ENCODE results near the gene ZNF665.

DNA sequence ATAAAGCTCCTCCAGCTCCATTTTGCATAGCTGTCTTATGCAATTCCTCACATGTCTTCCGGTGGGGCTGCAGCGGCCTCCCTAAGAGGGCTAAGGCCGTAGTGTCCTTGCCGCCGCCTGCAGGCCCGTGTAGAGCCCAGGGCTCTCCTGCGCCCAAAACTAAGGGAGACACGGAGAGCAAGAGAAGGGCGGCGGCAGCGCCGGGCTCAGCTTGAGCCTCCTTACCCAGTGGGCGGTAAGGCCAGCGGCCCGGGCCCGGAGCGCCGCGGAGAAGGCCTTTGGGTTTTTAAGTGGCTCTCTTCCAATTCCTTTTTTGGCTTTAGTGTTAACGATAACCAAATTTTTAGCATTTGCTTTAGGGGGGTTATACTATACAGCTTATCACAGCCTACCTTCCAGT lies 31.4 kb upstream of the ZNF665 start:
- TF ChIP-seq, protein P1, sequence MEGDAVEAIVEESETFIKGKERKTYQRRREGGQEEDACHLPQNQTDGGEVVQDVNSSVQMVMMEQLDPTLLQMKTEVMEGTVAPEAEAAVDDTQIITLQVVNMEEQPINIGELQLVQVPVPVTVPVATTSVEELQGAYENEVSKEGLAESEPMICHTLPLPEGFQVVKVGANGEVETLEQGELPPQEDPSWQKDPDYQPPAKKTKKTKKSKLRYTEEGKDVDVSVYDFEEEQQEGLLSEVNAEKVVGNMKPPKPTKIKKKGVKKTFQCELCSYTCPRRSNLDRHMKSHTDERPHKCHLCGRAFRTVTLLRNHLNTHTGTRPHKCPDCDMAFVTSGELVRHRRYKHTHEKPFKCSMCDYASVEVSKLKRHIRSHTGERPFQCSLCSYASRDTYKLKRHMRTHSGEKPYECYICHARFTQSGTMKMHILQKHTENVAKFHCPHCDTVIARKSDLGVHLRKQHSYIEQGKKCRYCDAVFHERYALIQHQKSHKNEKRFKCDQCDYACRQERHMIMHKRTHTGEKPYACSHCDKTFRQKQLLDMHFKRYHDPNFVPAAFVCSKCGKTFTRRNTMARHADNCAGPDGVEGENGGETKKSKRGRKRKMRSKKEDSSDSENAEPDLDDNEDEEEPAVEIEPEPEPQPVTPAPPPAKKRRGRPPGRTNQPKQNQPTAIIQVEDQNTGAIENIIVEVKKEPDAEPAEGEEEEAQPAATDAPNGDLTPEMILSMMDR (IDR thresholded peaks at IDR 0.05; ENCODE audit: insufficient read depth, low read depth, low read length), result no peak
- no peak for TF ChIP-seq EZH2 (IDR thresholded peaks at IDR 0.05; ENCODE audit: insufficient read depth, low read length)
